ENCODE measurements around the gene OXER1.

DNA sequence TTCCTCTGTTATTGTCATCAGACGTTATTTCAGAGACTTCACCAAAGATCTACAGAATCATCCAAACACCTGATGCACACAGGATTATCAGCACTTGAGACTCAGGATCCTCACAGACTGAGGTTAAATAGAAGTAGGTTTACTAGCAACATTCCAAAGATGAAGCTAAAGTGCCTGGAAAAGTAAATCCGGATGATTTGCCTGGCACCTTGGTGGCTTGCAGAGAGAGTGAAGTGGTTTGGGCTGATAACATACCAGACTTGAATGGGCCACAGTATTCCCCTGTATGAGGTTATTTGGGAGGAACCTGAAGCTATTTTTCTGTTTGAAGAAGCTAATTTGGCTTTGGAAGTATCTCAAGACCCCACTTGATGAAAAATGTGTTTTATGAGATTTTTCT, 51.0 kb downstream of the OXER1 start:
- TF ChIP-seq ZNF274 (IDR thresholded peaks at IDR 0.05; ENCODE audit: low read depth, low read length) (no peak), YY1 (IDR thresholded peaks at IDR 0.05; ENCODE audit: insufficient read depth, insufficient read length) (no peak), SUZ12 (IDR thresholded peaks at IDR 0.05; ENCODE audit: extremely low read depth, insufficient read depth, insufficient read length) (no peak)

All from NT2/D1 (cell line).